GM19372 (cell line): ENCODE results near the gene RMND1.
A peak's percentile ranks its signal among the peaks of the same experiment; 100 is the strongest.
"Not testable (repeated sequence)": the region's sequence is repeated elsewhere in the genome, so short reads cannot be mapped to it uniquely, and the experiment has no call there.

ENCODE experiments used
- ATAC-seq: cut with Tn5 transposase; IDR thresholded peaks from one replicate; pipeline ENCODE4 v1.9.1; 2021; ENCODE audit warnings: mild to moderate bottlenecking, low read depth, moderate library complexity; ENCODE audit not compliant: unreplicated experiment

Gene RMND1

GRCh38 chr6:151455751-151456398, 3.9 kb upstream of the RMND1 start:
- not testable (repeated sequence) for ATAC-seq

- no peak for ATAC-seq
Measured at GRCh38 chr6:151452750-151453427, 963 bp upstream of the RMND1 start.

GRCh38 chr6:151451417-151451949, 443 bp downstream of the RMND1 start:
- ATAC-seq = no peak

GRCh38 chr6:151450928-151451327, 998 bp downstream of the RMND1 start:
- not testable (repeated sequence) for ATAC-seq

- no peak for ATAC-seq
Measured at GRCh38 chr6:151448623-151449022, 3.3 kb downstream of the RMND1 start.

- ATAC-seq = no peak
Measured at GRCh38 chr6:151447237-151447636, 4.7 kb downstream of the RMND1 start.

GRCh38 chr6:151445482-151445881, 6.4 kb downstream of the RMND1 start:
- no peak for ATAC-seq

- no peak for ATAC-seq
Measured at GRCh38 chr6:151443911-151444621, 7.9 kb downstream of the RMND1 start.

- no peak for ATAC-seq
Measured at GRCh38 chr6:151443454-151443853, 8.5 kb downstream of the RMND1 start.

GRCh38 chr6:151442371-151442770, 9.6 kb downstream of the RMND1 start:
- ATAC-seq = no peak

- ATAC-seq = no peak
Measured at GRCh38 chr6:151441390-151442166, 10.3 kb downstream of the RMND1 start.

GRCh38 chr6:151440930-151441329, 11.0 kb downstream of the RMND1 start:
- ATAC-seq = no peak

- peak; percentile 50 for ATAC-seq
Measured at GRCh38 chr6:151440498-151440897, 11.4 kb downstream of the RMND1 start.

- no peak for ATAC-seq
Measured at GRCh38 chr6:151437401-151437800, 14.5 kb downstream of the RMND1 start.

- no peak for ATAC-seq
Measured at GRCh38 chr6:151436802-151437201, 15.1 kb downstream of the RMND1 start.

- no peak for ATAC-seq
Measured at GRCh38 chr6:151436300-151436699, 15.6 kb downstream of the RMND1 start.

GRCh38 chr6:151434369-151434768, 17.6 kb downstream of the RMND1 start:
- ATAC-seq = no peak

- ATAC-seq = no peak
Measured at GRCh38 chr6:151432651-151433050, 19.3 kb downstream of the RMND1 start.

- ATAC-seq = no peak
Measured at GRCh38 chr6:151431337-151431736, 20.6 kb downstream of the RMND1 start.

- ATAC-seq = no peak
Measured at GRCh38 chr6:151430886-151431285, 21.0 kb downstream of the RMND1 start.
